Nephron (organoid): ENCODE measurements around the gene HPCAL1.

Source experiments
- H3K27ac Mint-ChIP-seq, 3 experiments: 2 replicates each; pipeline ENCODE4 v1.8.0; 2020; ENCODE audit warnings: mixed read lengths in 3 of 3, mild to moderate bottlenecking in 2 of 3, moderate library complexity in 1 of 3
- H3K27me3 Mint-ChIP-seq: 2 replicates; pipeline ENCODE4 v1.8.0; 2021; ENCODE audit warnings: low read depth, mild to moderate bottlenecking, moderate library complexity, mixed read lengths
- H3K36me3 Mint-ChIP-seq: 2 replicates; pipeline ENCODE4 v1.8.0; 2020; ENCODE audit warnings: low read depth, mixed read lengths
- H3K4me1 Mint-ChIP-seq: 2 replicates; pipeline ENCODE4 v1.8.0; 2020; ENCODE audit warnings: mixed read lengths
- H3K4me3 Mint-ChIP-seq, 3 experiments: 2 replicates each; pipeline ENCODE4 v1.8.0; 2020; ENCODE audit warnings: mild to moderate bottlenecking in 3 of 3, mixed read lengths in 3 of 3, moderate library complexity in 2 of 3
- H3K9me3 Mint-ChIP-seq: 2 replicates; pipeline ENCODE4 v1.8.0; 2020; ENCODE audit warnings: mixed read lengths
- TF ChIP-seq, protein P1 (sequence below), 3 experiments: fragments of 200-600 bp; sonication (generic); IDR thresholded peaks; one replicate each; pipeline ENCODE4 v1.5.0; 2021; ENCODE audit warnings: antibody characterized with exemption in 3 of 3; ENCODE audit not compliant: unreplicated experiment in 3 of 3

HPCAL1 gene

DNA sequence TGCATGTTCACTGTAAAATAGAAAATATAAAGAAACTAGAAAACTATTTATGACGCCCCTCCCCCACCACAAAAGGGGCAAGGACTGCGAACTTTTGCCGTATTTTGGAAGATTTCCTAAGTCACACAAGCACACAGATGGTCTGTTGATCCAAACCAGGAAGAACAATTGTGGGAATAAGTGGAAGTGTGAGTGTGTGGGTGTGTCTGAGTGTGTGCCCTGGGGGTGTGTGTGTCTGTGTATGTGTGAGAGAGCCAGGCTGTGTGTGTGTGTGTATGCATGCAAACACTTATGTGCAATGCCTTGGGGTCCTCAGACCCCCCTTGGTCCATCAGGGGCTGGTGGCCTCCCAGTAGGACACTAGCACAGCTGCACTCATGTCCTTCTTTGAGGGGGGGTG, 43.1 kb downstream of the HPCAL1 start:
- Mint-ChIP-seq H3K9me3 (no peaks in the 10 kb centered on the region), H3K27ac (peak overlapping the region in 1 of 3 experiments; percentile 15), H3K27me3 (peaks cover 15% of the 10 kb centered on the region), H3K4me1 (peaks cover 25% of the 10 kb centered on the region), H3K4me3 (no peak overlapping the region), H3K36me3 (no peaks in the 10 kb centered on the region)
- TF ChIP-seq, protein P1, sequence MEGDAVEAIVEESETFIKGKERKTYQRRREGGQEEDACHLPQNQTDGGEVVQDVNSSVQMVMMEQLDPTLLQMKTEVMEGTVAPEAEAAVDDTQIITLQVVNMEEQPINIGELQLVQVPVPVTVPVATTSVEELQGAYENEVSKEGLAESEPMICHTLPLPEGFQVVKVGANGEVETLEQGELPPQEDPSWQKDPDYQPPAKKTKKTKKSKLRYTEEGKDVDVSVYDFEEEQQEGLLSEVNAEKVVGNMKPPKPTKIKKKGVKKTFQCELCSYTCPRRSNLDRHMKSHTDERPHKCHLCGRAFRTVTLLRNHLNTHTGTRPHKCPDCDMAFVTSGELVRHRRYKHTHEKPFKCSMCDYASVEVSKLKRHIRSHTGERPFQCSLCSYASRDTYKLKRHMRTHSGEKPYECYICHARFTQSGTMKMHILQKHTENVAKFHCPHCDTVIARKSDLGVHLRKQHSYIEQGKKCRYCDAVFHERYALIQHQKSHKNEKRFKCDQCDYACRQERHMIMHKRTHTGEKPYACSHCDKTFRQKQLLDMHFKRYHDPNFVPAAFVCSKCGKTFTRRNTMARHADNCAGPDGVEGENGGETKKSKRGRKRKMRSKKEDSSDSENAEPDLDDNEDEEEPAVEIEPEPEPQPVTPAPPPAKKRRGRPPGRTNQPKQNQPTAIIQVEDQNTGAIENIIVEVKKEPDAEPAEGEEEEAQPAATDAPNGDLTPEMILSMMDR (IDR thresholded peaks at IDR 0.05; ENCODE audit: unreplicated experiment in 3 of 3) = no peak

DNA sequence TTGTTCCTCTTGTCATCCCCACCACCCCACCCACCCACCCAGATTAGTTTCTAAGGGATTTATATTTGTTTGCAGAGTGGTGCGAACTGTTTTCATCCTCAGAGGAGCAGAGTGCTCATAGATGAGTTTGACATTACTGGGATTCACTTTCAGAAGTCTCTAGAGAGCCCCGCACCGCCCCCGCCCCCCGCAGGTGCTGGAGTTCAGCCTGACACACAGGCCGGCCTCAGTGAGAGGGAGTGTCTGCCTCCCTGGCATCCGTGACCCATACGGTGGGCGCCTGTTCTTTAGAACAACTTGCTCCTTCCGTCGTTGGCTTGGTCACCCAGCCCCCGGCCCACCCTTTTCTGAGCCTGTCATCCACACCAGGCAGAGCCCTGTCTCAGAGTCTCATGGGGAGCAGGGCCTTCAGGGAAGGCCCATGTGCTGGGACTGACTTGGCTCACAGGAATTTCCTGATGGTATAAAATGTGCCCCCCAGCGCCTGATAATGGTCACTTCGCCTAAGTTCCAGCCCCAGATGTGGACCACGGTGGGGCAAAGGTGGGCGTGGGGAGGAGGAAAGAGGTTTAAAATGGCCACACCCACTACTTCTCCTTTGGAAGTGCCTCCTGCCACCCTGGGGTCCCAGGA, 44.3 kb downstream of the HPCAL1 start:
- Mint-ChIP-seq H3K36me3 (no peaks in the 10 kb centered on the region), H3K27ac (peak overlapping the region; percentile 53 to 85 (median 80)), H3K4me3 (no peak overlapping the region), H3K4me1 (peaks cover 23% of the 10 kb centered on the region), H3K9me3 (no peaks in the 10 kb centered on the region), H3K27me3 (peaks cover 11% of the 10 kb centered on the region)
- TF ChIP-seq, protein P1 (IDR thresholded peaks at IDR 0.05; ENCODE audit: unreplicated experiment in 3 of 3) = no peak

DNA sequence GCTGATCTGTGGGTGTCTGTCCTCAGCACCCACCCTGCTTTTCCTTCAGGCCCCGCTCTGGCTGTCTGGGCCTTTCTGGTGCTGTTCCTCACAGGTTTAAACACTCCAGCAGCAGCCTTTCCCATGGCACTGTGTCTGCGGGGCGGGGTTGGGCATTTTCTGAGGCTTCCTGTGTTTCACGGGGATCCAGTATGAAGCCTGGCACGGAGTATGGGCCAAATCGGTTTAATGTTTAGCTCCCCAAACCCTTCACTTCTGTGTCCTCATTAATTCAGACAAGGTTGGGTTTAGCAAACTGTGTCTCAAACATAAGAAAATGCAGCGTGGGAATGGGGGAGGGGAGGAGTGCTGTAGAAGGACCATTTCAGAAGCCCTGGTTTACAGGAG, 44.9 kb downstream of the HPCAL1 start:
- H3K36me3 Mint-ChIP-seq = no peaks in the 10 kb centered on the region
- H3K27me3 Mint-ChIP-seq = peaks cover 15% of the 10 kb centered on the region
- H3K4me1 Mint-ChIP-seq = peaks cover 28% of the 10 kb centered on the region
- peak overlapping the region; percentile 53 to 85 (median 80) for H3K27ac Mint-ChIP-seq
- TF ChIP-seq, protein P1 (IDR thresholded peaks at IDR 0.05; ENCODE audit: unreplicated experiment in 3 of 3) = no peak
- no peaks in the 10 kb centered on the region for H3K9me3 Mint-ChIP-seq
- no peak overlapping the region for H3K4me3 Mint-ChIP-seq

DNA sequence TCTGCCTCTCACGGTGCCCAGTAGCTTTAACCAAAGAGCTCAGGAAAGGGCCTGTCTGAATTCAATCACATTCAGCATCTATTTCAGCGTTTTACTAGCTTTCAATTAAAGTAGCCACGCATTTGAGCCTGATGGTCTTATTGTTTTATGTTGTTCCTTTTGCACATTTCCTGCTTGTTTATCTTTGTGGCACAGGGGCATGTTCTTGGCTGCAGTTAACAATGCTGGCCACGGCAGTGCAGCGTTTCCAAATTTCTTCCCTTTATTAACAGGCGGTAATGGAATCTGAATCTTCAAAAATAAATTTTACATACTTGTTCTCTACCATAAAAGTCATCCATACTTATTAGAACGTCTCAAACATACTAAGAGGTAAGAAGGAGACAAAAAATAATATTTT, 46.2 kb downstream of the HPCAL1 start:
- H3K27me3 Mint-ChIP-seq = peaks cover 10% of the 10 kb centered on the region
- no peaks in the 10 kb centered on the region for H3K9me3 Mint-ChIP-seq
- H3K27ac Mint-ChIP-seq = no peak overlapping the region
- TF ChIP-seq, protein P1 (IDR thresholded peaks at IDR 0.05; ENCODE audit: unreplicated experiment in 3 of 3) = no peak
- peaks cover 22% of the 10 kb centered on the region for H3K4me1 Mint-ChIP-seq
- H3K4me3 Mint-ChIP-seq = no peak overlapping the region
- H3K36me3 Mint-ChIP-seq = no peaks in the 10 kb centered on the region

DNA sequence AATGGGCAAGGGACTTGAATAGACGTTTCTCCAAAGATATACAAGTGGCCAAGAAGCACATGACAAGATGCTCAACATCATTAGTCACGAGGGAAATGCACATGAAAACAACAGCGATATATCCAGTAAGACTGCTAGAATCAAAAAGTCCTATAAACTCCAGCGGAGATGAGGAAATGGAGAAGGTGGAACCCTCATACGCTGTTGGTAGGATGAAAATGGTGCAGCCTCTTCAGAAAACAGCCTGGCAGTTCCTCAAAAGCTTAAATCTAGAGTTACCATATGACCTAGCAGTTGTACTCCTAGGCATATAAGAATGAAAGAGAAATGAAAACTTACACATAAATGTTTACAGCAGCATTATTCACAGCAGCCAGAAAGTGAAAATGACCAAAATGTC, 48.1 kb downstream of the HPCAL1 start:
- Mint-ChIP-seq H3K9me3 (no peaks in the 10 kb centered on the region), H3K4me3 (no peak overlapping the region), H3K27me3 (peaks cover 16% of the 10 kb centered on the region), H3K27ac (no peak overlapping the region), H3K36me3 (no peaks in the 10 kb centered on the region), H3K4me1 (peaks cover 13% of the 10 kb centered on the region)
- TF ChIP-seq, protein P1 (IDR thresholded peaks at IDR 0.05; ENCODE audit: unreplicated experiment in 3 of 3) = no peak

DNA sequence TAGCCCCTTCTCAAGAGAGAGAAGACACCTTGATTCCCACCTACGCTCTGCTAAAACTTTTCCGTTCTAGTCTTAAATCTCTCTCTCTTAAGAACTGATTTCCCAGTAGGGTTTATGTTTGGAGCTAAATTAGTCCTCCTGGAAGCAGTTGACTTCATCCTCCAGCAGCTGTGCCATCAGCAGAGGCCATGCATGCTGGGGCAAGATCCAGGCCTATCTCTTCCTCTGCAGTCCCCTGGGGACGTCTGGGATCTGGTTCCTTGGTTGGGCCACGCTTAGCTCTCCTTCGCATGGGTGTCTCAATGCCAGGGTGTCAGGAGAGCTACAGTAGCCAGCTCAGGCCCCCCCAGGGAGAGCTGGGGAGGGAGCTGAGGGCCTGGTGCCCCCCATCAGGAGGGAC, 49.7 kb downstream of the HPCAL1 start:
- no peaks in the 10 kb centered on the region for H3K36me3 Mint-ChIP-seq
- H3K27ac Mint-ChIP-seq = no peak overlapping the region
- no peaks in the 10 kb centered on the region for H3K9me3 Mint-ChIP-seq
- H3K4me1 Mint-ChIP-seq = peaks cover 20% of the 10 kb centered on the region
- no peak overlapping the region for H3K4me3 Mint-ChIP-seq
- TF ChIP-seq, protein P1 (IDR thresholded peaks at IDR 0.05; ENCODE audit: unreplicated experiment in 3 of 3) = no peak
- peaks cover 20% of the 10 kb centered on the region for H3K27me3 Mint-ChIP-seq
